ENCODE data around the gene RNF10.
"Not testable (repeated sequence)": the region's sequence is repeated elsewhere in the genome, so short reads cannot be mapped to it uniquely, and the experiment has no call there.

RNF10 gene

DNA sequence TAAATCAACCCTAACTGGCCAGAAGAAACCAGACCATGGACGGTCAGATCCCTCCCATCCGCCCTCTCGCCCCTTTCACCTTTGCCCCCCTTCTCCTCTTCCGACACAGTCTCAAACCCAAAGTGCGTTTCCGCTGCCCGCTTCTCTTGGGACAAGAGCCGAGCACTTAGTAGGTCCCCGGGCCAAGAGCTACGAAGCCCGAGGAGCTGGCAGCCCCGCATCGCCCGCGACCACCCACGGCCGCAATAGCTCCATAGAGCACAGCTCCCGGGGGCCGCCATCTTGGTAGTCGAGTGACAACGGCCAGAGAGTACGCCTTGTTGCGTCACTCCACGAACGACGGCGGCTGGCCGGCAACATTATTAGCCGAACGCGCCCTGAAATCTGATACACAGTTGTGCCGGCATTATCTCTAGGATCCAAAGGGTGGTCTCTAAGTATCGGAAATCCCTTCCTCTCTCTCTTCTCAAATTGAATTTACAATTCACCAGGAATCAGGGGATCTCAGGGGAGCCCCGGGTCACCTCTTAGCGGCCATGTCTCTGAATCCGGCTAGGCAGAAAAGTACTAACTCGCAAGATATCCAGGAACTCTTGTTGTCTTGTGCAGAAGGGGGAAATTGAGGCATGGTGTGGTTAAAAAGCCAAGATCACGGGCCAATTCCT, 5.2 kb upstream of the RNF10 start, which contains the start of gene COQ5:
TSS of gene COQ5 (minus strand) at position 298 of the 665 bp plus-strand sequence. CDS start at position 281, 17 bp downstream.
- DNase-seq (ENCODE audit: low read depth): peak; percentile 64

DNA sequence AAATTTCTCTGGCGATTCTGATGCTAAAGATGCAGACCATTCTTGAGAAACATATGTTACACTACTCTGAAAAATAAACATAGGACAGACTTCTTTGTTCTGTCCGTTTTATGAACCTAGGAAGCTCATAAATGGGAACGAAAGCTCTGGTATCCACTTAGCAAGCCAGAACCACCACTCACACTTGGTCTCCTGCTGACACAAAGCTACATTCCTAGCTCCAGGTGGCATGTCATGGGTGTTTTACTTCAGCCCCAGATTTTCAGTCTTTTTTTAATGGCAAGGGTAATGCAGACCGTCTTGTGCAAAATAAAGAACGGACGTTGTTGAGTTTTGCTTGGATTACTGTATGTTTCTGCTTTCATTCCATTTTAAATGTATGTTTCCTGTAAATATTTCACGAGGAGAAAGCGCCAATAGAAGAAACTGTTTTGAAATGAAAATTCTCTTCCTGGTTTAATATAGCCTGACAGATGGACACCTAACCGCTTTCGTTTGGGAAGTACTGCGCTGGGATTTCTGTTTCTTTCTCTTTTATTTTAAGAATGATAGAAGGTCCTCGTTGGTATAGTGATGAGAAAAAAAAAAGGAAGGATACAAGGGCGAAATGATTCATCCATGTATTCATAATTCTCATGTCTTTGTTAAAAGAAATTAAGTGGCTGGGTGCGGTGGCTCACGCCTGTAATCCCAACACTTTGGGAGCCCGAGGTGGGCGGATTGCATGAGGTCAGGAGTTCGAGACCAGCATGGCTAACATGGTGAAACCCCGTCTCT, 4.3 kb upstream of the RNF10 start:
- DNase-seq (ENCODE audit: low read depth): no peak

DNA sequence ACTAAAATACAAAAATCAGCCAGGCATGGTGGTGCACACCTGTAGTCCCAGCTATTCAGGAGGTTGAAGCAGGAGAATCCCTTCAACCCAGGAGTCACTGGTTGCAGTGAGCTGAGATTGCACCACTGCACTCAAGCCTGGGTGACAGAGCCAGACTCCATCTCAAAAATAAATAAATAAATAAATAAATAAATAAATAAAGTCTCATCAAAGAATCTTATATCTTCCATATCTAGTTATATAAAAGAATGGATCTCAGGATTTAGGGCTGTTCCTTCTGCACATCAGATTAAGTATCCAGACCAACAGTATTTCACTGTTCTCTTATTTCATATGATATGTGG, 3.8 kb upstream of the RNF10 start:
- not testable (repeated sequence) for DNase-seq (ENCODE audit: low read depth)

DNA sequence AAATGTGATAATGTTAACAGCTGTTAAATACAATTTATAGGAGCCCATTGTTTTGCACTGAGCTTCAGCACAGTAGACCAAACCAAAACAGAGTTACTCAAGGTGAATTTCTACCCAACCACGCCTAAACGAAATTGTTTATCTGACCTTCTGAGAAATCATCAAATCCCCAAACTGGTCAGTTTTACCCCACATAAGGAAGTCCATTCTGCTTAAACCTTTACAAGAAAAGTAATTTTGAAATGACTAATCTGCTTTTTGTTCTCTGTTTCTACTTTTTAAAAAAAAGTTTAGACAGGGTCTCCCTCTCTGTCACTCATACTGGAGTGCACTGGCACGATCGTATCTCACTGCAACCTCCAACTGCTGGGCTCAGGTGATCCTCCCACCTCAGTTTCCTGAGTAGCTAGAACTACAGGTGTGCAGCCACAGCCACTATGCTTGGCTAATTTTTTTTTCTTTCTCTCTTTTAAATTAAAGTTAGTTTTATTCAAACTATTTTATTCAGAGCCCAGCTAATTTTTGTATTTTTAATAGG, 1.4 kb upstream of the RNF10 start:
- no peak for DNase-seq (ENCODE audit: low read depth)

DNA sequence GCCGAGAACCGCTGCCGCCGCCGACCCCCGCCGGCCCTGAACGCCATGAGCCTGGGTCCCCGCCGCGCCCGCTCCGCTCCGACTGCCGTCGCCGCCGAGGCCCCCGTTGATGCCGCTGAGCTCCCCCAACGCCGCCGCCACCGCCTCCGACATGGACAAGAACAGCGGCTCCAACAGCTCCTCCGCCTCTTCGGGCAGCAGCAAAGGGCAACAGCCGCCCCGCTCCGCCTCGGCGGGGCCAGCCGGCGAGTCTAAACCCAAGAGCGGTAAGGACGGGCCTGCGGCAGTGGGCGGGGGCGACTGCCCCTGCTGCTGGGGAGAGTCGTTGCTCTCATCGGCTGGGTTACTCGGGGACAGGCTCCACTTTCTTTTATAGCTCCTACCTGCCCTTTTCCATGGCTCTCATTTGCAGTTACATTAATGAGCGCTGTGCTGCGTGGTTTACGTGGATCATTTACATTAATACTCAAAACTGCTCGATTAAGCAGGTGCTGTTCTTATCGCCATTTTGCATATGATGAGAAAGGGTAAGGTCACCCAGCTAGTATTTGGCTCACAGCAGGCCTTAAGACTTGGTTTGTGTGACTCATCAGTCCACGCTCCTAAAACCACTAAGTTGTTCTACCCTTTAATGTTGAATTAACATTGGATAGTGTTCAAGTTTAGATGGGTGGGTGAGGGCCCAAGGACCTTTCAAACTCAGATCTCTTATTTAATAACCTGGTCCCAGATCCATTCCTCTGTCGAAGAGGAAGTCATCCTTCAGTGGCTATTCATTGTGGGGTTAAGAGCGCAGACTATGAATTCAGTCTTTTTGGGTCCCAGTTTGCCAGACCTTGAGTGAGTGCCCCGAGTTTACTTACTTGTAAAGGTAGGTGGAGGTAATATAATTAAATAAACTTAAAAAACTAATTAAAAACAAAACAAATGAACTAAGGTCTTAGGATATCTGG, 823 bp downstream of the RNF10 start:
- DNase-seq (ENCODE audit: low read depth): peak; percentile 10

DNA sequence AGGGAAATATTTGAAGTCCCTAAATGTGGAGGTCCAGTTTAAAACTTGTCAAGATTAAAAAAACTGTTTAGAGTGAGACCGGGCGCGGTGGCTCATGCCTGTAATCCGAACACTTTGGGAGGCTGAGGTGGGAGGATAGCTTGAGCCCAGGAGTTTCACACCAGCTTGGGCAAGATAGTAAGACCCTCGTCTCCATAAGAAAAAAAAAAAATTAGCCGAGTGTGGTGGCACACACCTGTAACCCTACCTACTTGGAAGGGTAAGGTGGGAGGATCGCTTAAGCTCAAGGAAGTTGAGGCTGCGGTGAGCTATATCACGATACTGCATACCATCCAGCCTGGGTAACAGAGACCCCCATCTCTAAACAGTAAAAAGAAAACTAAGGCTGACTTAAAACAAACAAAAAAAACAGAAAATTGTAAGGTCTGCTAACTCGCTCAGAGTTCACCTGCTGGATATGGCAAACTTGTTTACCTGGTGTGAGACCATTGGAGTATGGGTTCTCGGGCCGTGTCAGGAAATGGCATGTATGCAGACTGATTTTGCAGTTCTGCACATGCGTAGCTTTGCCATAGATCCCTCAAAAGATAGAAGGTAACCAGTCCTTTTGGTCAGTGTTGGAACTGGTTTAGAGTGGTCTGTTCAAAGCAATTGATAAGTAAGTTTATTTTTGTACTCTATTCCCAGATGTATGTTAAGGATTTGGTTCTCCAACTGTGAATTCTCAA, 2.1 kb downstream of the RNF10 start:
- no peak for DNase-seq (ENCODE audit: low read depth)

DNA sequence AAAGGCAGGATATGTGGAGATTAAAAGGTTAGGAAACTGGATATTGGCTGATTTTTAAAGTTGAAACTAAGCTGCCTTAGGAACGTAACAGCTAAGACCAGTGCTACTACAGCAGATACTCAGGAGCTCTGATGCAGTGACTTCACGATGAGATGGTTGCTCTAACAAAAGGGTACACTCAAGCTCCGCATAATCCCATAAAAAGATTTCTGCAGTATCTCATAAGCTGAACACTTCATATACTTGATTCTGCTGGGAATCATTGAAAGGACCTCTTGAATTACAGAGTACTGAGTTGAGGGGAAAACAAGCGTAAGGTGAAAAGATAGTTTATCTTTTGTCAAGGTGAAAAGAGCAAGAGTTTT, 3.7 kb downstream of the RNF10 start:
- DNase-seq (ENCODE audit: low read depth): no peak

DNA sequence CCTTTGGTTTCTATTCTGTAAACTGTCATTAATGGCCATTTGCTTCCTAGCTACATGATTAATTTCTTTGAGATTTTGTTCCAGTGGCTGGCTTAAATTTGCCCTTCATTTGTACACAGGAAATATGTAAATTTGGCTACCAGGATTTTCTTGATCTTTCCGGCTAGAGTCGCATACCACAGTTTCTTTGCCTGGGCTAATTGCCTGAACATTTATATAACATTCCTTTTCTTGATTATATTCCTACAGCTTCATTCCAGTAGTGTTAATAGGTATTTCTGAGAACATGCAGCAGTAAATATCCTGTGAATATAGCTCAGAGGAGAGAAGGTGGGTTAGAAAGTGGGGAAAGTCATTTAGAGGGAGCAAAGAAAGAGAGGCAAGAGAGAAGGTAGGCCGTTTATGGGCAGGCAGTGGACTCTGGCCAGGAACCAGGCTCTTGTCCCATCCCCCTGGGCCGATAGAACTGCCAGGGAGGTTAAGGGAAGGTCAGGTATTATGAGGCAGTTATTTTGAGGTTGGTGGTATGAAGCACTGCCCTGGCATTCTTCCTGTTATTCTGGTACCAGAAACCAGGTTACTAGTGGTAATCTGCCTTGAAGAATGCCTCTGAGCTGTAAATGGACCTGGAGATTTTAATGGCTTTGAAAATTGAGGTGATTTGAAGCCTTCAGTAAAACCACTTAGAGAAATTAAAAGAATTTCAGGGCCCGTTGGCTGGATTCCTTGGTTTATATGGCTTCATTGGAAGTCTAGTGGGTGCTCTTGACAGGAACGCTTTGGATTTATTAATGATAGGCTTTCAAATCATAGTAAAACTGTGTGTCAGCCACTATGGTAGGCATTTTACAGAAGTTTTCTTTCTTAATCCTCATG, 4.4 kb downstream of the RNF10 start:
- no peak for DNase-seq (ENCODE audit: low read depth)

DNA sequence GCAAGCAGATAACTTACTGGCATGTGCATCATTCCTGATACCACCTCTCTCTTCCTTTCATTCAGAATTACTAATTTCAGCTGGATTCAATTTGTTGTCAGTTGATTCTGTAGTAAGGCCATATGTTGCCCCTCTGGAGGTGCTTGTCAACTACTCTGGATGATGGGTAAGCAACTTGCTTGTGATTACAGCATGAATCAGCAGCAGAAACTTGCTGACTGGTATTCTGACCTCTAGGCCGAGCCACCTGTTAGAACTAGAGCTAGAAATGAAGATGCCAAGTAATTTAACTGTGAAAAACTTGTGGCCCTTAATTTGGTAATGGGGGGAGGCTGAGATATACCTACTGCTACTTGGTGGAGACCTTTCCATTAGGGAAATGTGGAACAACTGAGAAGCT, 5.1 kb downstream of the RNF10 start:
- DNase-seq (ENCODE audit: low read depth): no peak

DNA sequence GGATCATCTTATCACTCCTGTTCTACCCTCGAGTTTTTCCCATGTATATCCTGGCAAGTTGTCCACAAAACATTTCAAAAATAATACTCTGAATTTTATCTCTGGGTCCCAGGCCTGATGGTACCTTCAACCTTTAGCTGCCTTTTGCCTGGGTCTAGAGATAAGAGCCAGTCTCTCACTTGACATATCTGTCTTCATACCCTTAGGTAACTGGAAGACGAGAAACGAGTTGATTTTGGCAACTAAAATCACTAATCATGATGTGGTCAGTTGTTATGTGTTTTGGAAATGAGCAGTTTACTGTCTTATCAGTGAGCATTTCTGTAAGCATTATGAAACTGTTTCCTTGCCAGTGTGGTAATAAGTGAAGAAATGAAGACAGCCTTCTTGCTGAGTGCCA, 6.3 kb downstream of the RNF10 start:
- no peak for DNase-seq (ENCODE audit: low read depth)

DNA sequence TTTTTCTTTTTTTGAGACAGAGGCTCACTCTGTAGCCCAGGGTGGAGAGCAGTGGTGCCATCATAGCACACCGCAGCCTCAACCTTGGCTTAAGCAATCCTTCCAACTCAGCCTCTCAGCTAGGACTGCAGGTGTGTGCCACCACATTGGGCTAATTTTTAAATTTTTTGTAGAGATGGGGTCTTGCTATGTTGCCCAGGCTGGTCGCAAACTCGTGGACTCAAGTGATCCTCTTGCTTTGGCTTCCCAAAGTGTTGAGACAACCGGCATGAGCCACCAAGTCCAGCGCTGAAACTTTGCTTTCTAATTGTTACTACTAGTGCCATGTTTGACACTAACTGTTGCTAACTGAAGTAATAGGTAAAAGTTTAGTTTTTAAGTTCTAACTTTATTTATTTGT, 8.0 kb downstream of the RNF10 start:
- no peak for DNase-seq (ENCODE audit: low read depth)

DNA sequence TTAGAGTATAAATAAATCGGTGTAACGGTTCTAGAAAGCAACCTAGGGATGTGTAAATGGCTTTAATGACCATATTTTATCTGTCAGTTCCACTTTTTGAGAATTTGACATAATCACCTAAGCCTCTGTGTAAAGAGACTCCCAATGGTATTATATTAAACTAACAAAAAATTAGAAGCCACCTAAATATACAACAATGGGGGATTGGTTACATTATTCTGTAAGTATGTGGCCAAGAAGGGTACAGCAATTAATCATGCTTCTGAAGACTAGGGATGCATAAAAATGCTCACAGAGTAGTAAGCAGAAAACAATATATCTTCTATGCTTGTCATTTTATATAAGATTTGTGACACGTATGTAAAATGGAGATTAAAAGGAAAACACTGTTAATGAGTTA, 10.5 kb downstream of the RNF10 start:
- DNase-seq (ENCODE audit: low read depth): no peak

DNA sequence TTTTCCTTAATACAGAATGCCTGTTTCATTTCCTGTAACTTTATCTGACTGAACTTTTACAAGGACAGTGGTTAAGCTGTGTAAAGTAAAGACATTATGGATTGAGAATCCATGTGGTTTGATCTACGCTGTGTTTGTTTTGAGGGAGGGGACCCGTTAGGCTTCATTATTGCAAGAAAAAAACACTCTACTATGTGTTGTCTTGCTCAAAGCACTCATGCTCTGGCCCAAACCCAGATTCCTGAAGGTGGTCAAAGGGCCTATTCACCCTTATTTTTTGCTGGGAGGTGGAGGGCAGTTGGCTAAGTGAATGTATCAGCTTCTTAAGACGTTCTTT, 11.9 kb downstream of the RNF10 start:
- no peak for DNase-seq (ENCODE audit: low read depth)

DNA sequence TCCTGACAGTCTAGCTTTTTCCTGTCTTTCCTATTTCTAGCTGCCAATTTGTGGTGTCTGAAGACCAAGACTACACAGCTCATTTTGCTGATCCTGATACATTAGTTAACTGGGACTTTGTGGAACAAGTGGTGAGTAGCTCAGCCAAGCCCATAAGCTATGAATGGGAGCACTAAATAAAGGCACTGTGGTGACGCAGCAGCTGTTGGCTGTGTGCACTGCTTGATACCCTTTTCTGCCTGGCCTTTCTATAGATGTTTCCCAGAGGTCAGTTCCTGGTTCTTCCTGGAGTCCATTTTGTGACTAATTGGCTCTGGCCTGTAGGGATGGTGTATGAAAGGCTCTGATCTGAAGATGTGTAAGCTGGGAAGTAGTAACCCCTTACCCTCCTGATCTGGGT, 20.5 kb downstream of the RNF10 start:
- no peak for DNase-seq (ENCODE audit: low read depth)

DNA sequence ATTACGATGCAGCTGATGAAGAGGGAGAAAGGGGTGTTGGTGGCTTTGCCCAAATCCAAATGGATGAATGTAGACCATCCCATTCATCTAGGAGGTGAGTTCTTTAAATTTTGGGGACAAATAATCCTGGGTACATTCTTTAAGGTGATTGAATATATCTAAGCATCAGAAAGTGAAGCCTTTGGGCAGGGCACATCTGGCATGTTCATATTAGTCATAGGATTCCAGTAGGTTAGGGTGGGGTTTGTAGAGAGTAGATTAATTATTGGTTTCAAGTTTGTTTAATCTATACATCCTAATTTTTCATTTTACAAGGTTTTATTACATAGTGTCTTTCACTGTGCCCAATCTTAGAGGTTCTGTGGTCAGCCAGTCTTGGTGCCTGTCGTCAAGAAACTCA, 23.4 kb downstream of the RNF10 start:
- DNase-seq (ENCODE audit: low read depth): no peak

DNA sequence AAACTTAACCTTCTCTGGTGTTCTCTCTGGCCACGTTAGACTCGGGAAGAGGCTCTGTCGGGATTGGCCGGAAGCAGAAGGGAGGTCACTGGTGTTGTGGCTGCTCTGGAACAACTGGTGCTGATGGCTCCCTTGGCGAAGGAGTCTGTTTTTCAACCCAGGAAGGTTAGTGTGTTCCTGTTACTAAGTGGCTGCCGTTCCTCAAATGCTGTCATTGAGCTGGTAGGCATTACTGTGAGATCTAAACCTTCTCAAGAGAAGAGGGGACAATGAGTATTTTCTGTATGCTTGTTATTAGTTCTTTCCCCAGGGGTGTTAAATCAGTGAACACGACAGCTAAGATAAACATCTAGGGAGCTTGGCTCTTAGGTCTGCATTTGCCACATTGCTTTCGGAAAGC, 28.8 kb downstream of the RNF10 start:
- DNase-seq (ENCODE audit: low read depth): no peak

DNA sequence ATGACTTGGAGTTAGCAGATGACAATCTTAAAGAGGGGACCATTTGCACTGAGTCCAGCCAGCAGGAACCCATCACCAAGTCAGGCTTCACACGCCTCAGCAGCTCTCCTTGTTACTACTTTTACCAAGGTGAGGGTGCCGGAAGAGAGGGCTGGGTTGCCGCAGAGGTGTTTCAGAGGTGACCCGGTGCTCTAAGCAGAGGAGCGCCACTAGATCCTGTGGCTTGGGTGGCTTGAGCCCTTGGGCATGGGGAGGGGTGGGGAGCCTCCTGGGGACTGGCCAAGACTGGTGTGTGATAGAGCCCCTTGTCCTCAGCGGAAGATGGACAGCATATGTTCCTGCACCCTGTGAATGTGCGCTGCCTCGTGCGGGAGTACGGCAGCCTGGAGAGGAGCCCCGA, 29.3 kb downstream of the RNF10 start:
- no peak for DNase-seq (ENCODE audit: low read depth)

DNA sequence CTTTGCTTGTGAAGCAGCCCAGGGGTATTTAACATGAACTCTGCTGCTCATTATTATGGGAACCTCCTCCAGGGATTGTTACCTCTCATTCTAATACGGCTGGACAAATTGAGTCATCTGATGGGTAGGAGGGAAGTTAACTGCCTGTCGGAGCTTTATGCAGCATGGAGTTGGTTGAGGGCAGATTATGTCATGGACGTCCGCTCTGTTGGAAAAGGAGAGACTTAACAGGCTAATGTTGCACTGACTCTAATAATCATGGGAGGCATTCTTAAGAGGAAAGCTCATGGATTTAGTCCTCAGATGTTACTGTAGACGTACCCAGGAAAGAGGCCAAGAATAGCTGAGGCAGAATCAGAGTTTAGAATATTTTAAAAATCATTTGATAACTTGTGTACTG, 37.1 kb downstream of the RNF10 start:
- DNase-seq (ENCODE audit: low read depth): no peak

DNA sequence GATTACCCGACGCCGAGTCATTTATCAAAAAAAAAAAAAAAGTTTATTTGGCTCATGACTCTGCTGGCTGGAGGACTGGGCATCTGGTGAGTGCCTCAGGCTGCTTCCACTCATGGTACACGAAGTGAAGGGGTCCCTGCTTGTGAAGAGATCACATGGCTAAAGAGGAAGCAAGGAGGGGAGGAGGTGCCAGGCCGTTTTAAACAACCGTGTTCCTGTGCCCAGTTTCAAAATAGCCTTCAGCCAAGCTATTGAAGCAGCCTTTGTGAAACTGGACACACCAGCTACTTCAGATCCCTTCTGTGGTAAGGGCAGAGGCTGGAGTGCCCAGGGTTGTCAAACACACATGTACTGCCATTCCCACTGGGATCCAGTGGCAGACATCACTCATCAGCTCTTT, 39.4 kb downstream of the RNF10 start:
- no peak for DNase-seq (ENCODE audit: low read depth)

DNA sequence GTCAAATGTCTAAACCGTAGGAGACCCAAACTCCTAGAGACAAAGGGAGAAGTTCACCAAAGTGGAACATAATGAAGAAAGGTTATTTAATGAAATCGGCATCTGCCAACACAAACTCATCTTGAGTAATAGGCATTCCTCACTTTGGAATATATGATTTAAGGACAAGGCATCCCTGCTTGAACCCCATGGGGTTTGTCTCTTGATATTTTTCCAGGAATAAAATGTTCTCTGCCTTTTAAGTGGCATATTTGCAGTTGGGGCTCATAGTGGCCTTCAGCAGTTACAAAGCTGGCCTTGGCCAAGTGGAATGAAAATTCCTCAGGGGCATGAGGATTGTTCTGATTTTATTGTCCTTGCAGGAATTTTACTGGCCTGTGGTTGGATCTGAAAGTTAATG, 40.0 kb downstream of the RNF10 start:
- no peak for DNase-seq (ENCODE audit: low read depth)

DNA sequence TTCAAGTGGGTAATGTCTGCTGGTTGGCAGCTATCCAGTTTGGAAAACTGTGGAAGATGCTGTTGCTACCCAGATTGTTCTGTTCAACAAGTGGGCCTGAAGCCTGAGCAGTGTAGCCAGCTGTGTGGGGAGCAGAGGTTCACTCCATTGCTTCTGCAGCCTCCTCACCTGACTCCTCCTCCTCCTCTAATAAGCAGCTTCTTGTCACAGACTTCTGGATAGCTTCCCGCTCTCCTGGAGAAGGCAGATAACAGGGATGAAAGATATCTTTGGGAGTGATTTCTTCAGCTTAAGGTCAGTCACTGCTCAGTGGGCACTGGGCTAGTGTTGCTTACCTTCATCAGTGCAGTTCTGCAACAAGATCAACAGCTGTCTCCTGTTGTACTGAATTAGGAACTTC, 45.0 kb downstream of the RNF10 start:
- DNase-seq (ENCODE audit: low read depth): no peak

Data from stimulated activated CD8-positive, alpha-beta memory T cell treated with anti-CD3 and anti-CD28 coated beads, Interleukin-15, amount 100 ng/mL, for 24 hours (primary cell).